ENCODE measurements around the gene CCNB1IP1.

DNA sequence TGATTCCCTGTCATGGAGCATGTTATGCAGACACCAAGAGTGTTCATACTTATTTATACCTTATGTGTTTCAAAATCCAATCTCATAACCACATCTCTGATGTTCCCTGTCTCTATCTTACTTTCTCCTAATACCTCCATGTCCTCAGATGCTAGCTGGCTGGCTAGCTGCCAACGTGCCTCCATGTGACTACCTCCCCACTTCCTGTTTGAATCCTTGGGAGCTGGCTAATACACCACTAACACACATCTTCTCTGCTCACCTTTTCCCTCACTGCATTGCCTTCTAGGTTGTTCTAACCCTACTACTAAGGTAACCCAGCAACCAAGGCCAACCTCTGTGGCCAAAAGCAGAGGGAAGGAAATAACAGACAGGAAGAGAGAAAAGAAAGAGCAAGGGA lies 54.7 kb downstream of the CCNB1IP1 start:
- TF ChIP-seq EZH2 (IDR thresholded peaks at IDR 0.05; ENCODE audit: insufficient read depth, poor library complexity, severe bottlenecking) (no peak), EZH2phosphoT487 (IDR thresholded peaks at IDR 0.05; ENCODE audit: insufficient read depth, low read depth) (no peak)
